COR-L47 (cell line): ENCODE data around the gene PIP5KL1.

Experiments
- DNase-seq: peaks from one replicate; lab custom pipeline; 2025; lab: John Stamatoyannopoulos, UW

The PIP5KL1 gene

GRCh38 chr9:127871531-127871930 lies 59.0 kb downstream of the PIP5KL1 start:
- no peak for DNase-seq

- no peak for DNase-seq
These were observed 59.7 kb downstream of the PIP5KL1 start for GRCh38 chr9:127870887-127871286.
